GM23248 (cell line): Measurements from ENCODE around the gene HIF3A. TPM values are rescaled to one million over a fixed set of nuclear protein-coding genes. Genes with fewer than 3 reads are reported as not detected.
"Not testable (repeated sequence)": the region's sequence is repeated elsewhere in the genome, so short reads cannot be mapped to it uniquely, and the experiment has no call there.

ENCODE experiments used
- DNase-seq: peaks from one replicate; pipeline ENCODE4 v3.0.0-alpha.2; 2015
- H2AFZ ChIP-seq: fragments of 200-600 bp; sonication (generic); 2 replicates; pipeline ENCODE4 v1.6.1; 2016; ENCODE audit warnings: antibody characterized with exemption
- H3F3A ChIP-seq: fragments of 200-600 bp; sonication (generic); 2 replicates; pipeline ENCODE4 v1.6.1; 2016; ENCODE audit warnings: mild to moderate bottlenecking, antibody characterized with exemption, mixed run types; ENCODE audit not compliant: insufficient read depth
- H3K27ac ChIP-seq: fragments of 200-600 bp; sonication (generic); 2 replicates; pipeline ENCODE4 v1.5.1; 2016; ENCODE audit warnings: mild to moderate bottlenecking
- H3K27me3 ChIP-seq: fragments of 200-600 bp; sonication (generic); replicated peaks from 2 replicates; pipeline ENCODE4 v1.6.1; 2016; ENCODE audit warnings: mild to moderate bottlenecking; ENCODE audit not compliant: insufficient read depth
- H3K36me3 ChIP-seq: fragments of 200-600 bp; sonication (generic); 2 replicates; pipeline ENCODE4 v1.6.1; 2016; ENCODE audit warnings: low read depth, mild to moderate bottlenecking
- H3K4me1 ChIP-seq: fragments of 200-600 bp; sonication (generic); 2 replicates; pipeline ENCODE4 v1.6.1; 2016; ENCODE audit warnings: mild to moderate bottlenecking; ENCODE audit not compliant: insufficient read depth
- H3K4me2 ChIP-seq: fragments of 200-600 bp; sonication (generic); one replicate; pipeline ENCODE4 v1.6.1; 2016; ENCODE audit warnings: mild to moderate bottlenecking; ENCODE audit not compliant: unreplicated experiment
- H3K4me3 ChIP-seq: fragments of 200-600 bp; sonication (generic); 2 replicates; pipeline ENCODE4 v1.5.1; 2016; ENCODE audit warnings: mild to moderate bottlenecking
- H3K79me2 ChIP-seq: fragments of 200-600 bp; sonication (generic); 2 replicates; pipeline ENCODE4 v1.6.1; 2016; ENCODE audit warnings: mild to moderate bottlenecking; ENCODE audit not compliant: insufficient read depth
- H3K9ac ChIP-seq: fragments of 200-600 bp; sonication (generic); 2 replicates; pipeline ENCODE4 v1.6.1; 2016; ENCODE audit warnings: mild to moderate bottlenecking
- H3K9me2 ChIP-seq: fragments of 200-600 bp; sonication (generic); 2 replicates; pipeline ENCODE4 v1.6.1; 2016; ENCODE audit warnings: mixed run types, mild to moderate bottlenecking, moderate library complexity; ENCODE audit not compliant: insufficient read depth
- H3K9me3 ChIP-seq: fragments of 200-600 bp; sonication (generic); one replicate; pipeline ENCODE4 v1.6.1; 2017; ENCODE audit warnings: low read depth
- H4K20me1 ChIP-seq: fragments of 200-600 bp; sonication (generic); 2 replicates; pipeline ENCODE4 v1.6.0; 2016; ENCODE audit not compliant: insufficient read depth
- EZH2 ChIP-seq: fragments of 200-600 bp; sonication (generic); IDR thresholded peaks from 2 replicates; pipeline ENCODE4 v1.6.1; 2018; ENCODE audit warnings: antibody characterized with exemption, mild to moderate bottlenecking; ENCODE audit not compliant: insufficient read depth, poor library complexity, severe bottlenecking
- EZH2phosphoT487 ChIP-seq: fragments of 200-600 bp; sonication (generic); IDR thresholded peaks from 2 replicates; pipeline ENCODE4 v1.6.1; 2018; ENCODE audit warnings: antibody characterized with exemption, moderate library complexity, mild to moderate bottlenecking, low read depth; ENCODE audit not compliant: insufficient read depth
- WGBS, 2 experiments: methylation state at CpG; one replicate each; pipeline ENCODE4 v1.1.6; 2015 to 2017; ENCODE audit warnings: low lambda C conversion rate in 2 of 2, low coverage in 1 of 2; ENCODE audit errors: missing lambda C conversion rate in 2 of 2; 5-methylcytosine and 5-hydroxymethylcytosine counted together
- in situ Hi-C: fragments of 300-500 bp; cut with MboI; formaldehyde crosslinking; loops from 2 replicates; pipeline ENCODE4 v1.15.0; 2020
- polyA plus RNA-seq: library from polyadenylated mRNA; unstranded; fragments of >200 nt; fragmentation: Nextera tagmentation; extraction: Ambion mirVana; gene quantifications from 2 replicates; pipeline ENCODE4 v1.2.1, GENCODE V29; 2016
- total RNA-seq: library from RNA; depleted of rRNA; stranded (reverse); fragments of >200 nt; shearing (Covaris generic); gene quantifications from 2 replicates; pipeline ENCODE4 v1.2.3, GENCODE V29; 2014

The HIF3A gene
- total and polyA plus RNA-seq, 2 experiments from 2014 or later = 0.20 TPM; not detected in 1

GRCh38 chr19:46306501-46306900, 9.7 kb downstream of the HIF3A start:
- 83 to 89% methylated on average over 3 of the region's 3 CpGs for WGBS, 2 experiments
- H3K79me2 ChIP-seq = no peaks in the 10 kb centered on the region
- H3K9me2 ChIP-seq = no peaks in the 10 kb centered on the region
- no peak for TF ChIP-seq EZH2
- no peak for TF ChIP-seq EZH2phosphoT487
- H3K27me3 ChIP-seq = no peaks in the 10 kb centered on the region
- no peaks in the 10 kb centered on the region for H4K20me1 ChIP-seq
- H3K27ac ChIP-seq = no peak overlapping the region
- H3K4me2 ChIP-seq = no peak overlapping the region
- no peak overlapping the region for H3K9ac ChIP-seq
- no peaks in the 10 kb centered on the region for H3K4me1 ChIP-seq
- no peak overlapping the region for H2AFZ ChIP-seq
- H3K36me3 ChIP-seq = no peaks in the 10 kb centered on the region
- in situ Hi-C loops = no loop called here
- DNase-seq = no peak
- no peaks in the 10 kb centered on the region for H3K9me3 ChIP-seq
- no peaks in the 10 kb centered on the region for H3F3A ChIP-seq
- no peak overlapping the region for H3K4me3 ChIP-seq

GRCh38 chr19:46308510-46308909, 11.7 kb downstream of the HIF3A start:
- Histone ChIP-seq H3K27ac (no peak overlapping the region), H3K9me3 (no peaks in the 10 kb centered on the region), H3K9ac (no peak overlapping the region), H3K27me3 (no peaks in the 10 kb centered on the region), H3K79me2 (no peaks in the 10 kb centered on the region), H3F3A (no peaks in the 10 kb centered on the region), H3K4me3 (no peak overlapping the region), H4K20me1 (no peaks in the 10 kb centered on the region), H2AFZ (no peak overlapping the region), H3K9me2 (no peaks in the 10 kb centered on the region), H3K4me1 (no peaks in the 10 kb centered on the region), H3K4me2 (no peak overlapping the region), H3K36me3 (no peaks in the 10 kb centered on the region)
- no peak for TF ChIP-seq EZH2
- no peak for TF ChIP-seq EZH2phosphoT487
- no peak for DNase-seq
- WGBS, 2 experiments = 92 to 93% methylated on average over 6 to 14 of the region's 15 CpGs
- in situ Hi-C loops = no loop called here

GRCh38 chr19:46309056-46309455, 12.2 kb downstream of the HIF3A start:
- Histone ChIP-seq H3K4me2 (no peak overlapping the region), H3K9me2 (no peaks in the 10 kb centered on the region), H4K20me1 (no peaks in the 10 kb centered on the region), H3K79me2 (no peaks in the 10 kb centered on the region), H3K4me1 (no peaks in the 10 kb centered on the region), H3F3A (no peaks in the 10 kb centered on the region), H2AFZ (no peak overlapping the region), H3K4me3 (no peak overlapping the region), H3K27me3 (no peaks in the 10 kb centered on the region), H3K36me3 (no peaks in the 10 kb centered on the region), H3K9me3 (no peaks in the 10 kb centered on the region), H3K27ac (no peak overlapping the region), H3K9ac (no peak overlapping the region)
- no peak for DNase-seq
- in situ Hi-C loops = no loop called here
- no peak for TF ChIP-seq EZH2
- no peak for TF ChIP-seq EZH2phosphoT487
- 54 to 79% methylated on average over 7 to 8 of the region's 10 CpGs for WGBS, 2 experiments

- H3K4me3 ChIP-seq = no peak overlapping the region
- WGBS, 2 experiments = 93 to 96% methylated on average over 5 of the region's 5 CpGs
These were observed 14.6 kb downstream of the HIF3A start for GRCh38 chr19:46311444-46311843.

DNA sequence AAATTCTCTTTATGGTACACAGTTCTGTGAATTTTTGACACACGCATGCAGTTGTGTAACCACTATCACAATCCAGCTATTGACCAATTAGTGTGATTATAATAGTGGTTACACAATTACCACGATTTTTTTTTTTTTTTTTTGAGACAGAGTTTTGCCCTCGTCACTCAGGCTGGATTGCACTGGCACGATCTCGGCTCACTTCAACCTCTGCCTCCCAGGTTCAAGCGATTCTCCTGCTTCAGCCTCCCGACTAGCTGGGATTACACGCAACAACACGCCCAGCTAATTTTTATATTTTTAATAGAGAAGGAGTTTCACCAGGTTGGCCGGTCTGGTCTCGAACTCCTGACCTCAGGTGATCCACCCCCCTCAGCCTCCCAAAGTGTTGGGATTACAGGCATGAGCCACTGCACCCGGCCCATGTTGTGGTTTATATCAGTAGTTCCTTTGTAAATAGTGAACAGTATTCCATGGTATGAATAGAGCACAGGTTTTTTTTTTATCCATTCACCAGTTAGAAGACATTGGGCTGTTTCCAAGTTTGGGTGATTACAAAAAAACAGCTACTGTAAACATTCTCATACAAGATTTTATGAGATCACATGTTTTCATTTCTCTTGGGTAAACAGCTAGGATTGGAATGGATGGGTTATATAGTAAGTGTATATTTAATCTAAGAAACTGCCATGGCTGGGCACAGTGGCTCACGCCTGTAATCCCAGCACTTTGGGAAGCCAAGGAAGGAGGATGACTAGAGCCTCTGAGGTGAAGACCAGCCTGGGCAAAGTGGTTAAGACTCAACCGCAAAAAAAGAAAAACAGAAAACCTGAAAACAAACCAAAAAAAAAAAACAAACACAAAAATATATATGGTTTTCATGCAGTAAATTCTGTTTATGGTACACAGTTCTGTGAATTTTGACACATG, 17.0 kb downstream of the HIF3A start:
- not testable (repeated sequence) for H3K27me3 ChIP-seq

More at GRCh38 chr19:46311444-46311843, 14.6 kb downstream of the HIF3A start:
- H3K4me2 ChIP-seq = no peak overlapping the region
- H3F3A ChIP-seq = no peaks in the 10 kb centered on the region
- no peak overlapping the region for H2AFZ ChIP-seq
- H3K9ac ChIP-seq = no peak overlapping the region
- H3K79me2 ChIP-seq = no peaks in the 10 kb centered on the region
- H3K4me1 ChIP-seq = no peaks in the 10 kb centered on the region
- no peaks in the 10 kb centered on the region for H3K9me3 ChIP-seq
- no peaks in the 10 kb centered on the region for H3K27me3 ChIP-seq
- in situ Hi-C loops = no loop called here
- no peaks in the 10 kb centered on the region for H3K9me2 ChIP-seq
- no peak for DNase-seq
- no peak overlapping the region for H3K27ac ChIP-seq
- TF ChIP-seq EZH2phosphoT487 (no peak), EZH2 (no peak)
- H3K36me3 ChIP-seq = no peaks in the 10 kb centered on the region
- no peaks in the 10 kb centered on the region for H4K20me1 ChIP-seq

More for the DNA sequence above, 17.0 kb downstream of the HIF3A start:
- H3K4me2 ChIP-seq, DNase-seq, H3K9me3 ChIP-seq, H3K9me2 ChIP-seq, H3F3A ChIP-seq, H3K79me2 ChIP-seq, H3K36me3 ChIP-seq, H3K4me1 ChIP-seq, H3K4me3 ChIP-seq, H3K27ac ChIP-seq, H3K9ac ChIP-seq, H2AFZ ChIP-seq, H4K20me1 ChIP-seq, in situ Hi-C loops: not testable (repeated sequence)
- WGBS, 2 experiments = 82 to 85% methylated on average over 14 of the region's 14 CpGs
